Trophoblast cell (in vitro differentiated cells and primary cell): ENCODE data around the gene TACR1. TPM values are rescaled to one million over a fixed set of nuclear protein-coding genes. Genes with fewer than 3 reads are reported as not detected.
"Not testable (repeated sequence)": the region's sequence is repeated elsewhere in the genome, so short reads cannot be mapped to it uniquely, and the experiment has no call there.

ENCODE experiments used
- DNase-seq, 2 donors: peaks; one replicate each; pipeline ENCODE4 v3.0.0-alpha.2; 2016
- H2AFZ ChIP-seq: 2 replicates; pipeline ENCODE4 v1.6.1; 2013; ENCODE audit warnings: low read length, moderate library complexity, mild to moderate bottlenecking; ENCODE audit not compliant: insufficient read depth, poor library complexity
- H2AK5ac ChIP-seq: 2 replicates; pipeline ENCODE4 v1.6.1; 2013; ENCODE audit warnings: mild to moderate bottlenecking, low read length
- H2BK120ac ChIP-seq: 2 replicates; pipeline ENCODE4 v1.6.1; 2013; ENCODE audit warnings: low read length, mild to moderate bottlenecking, moderate library complexity; ENCODE audit not compliant: insufficient read depth, poor library complexity
- H2BK12ac ChIP-seq: 2 replicates; pipeline ENCODE4 v1.6.1; 2013; ENCODE audit warnings: mild to moderate bottlenecking, low read length, moderate library complexity
- H2BK5ac ChIP-seq: 2 replicates; pipeline ENCODE4 v1.6.1; 2013; ENCODE audit warnings: low read length, low read depth, moderate library complexity, mild to moderate bottlenecking; ENCODE audit not compliant: poor library complexity
- H3K14ac ChIP-seq: 2 replicates; pipeline ENCODE4 v1.6.1; 2013; ENCODE audit warnings: mild to moderate bottlenecking, low read length
- H3K18ac ChIP-seq: 2 replicates; pipeline ENCODE4 v1.6.1; 2013; ENCODE audit warnings: mild to moderate bottlenecking, low read length
- H3K23ac ChIP-seq: 2 replicates; pipeline ENCODE4 v1.6.1; 2013; ENCODE audit warnings: low read length
- H3K27ac ChIP-seq: 2 replicates; pipeline ENCODE4 v1.5.1; 2013; ENCODE audit warnings: low read depth, mild to moderate bottlenecking, inconsistent platforms, low read length, moderate library complexity
- H3K27me3 ChIP-seq: 2 replicates; pipeline ENCODE4 v1.6.1; 2013; ENCODE audit warnings: inconsistent platforms, mild to moderate bottlenecking, low read length, moderate library complexity; ENCODE audit not compliant: insufficient read depth
- H3K36me3 ChIP-seq, 2 experiments: 1 replicate in 1 of 2; 2 replicates in 1 of 2; pipeline ENCODE4 v1.6.1; 2013; ENCODE audit warnings: low read length in 2 of 2, mild to moderate bottlenecking in 2 of 2, moderate library complexity in 1 of 2; ENCODE audit not compliant: insufficient read depth in 2 of 2, control insufficient read depth in 1 of 2
- H3K4ac ChIP-seq: 2 replicates; pipeline ENCODE4 v1.6.1; 2013; ENCODE audit warnings: low read depth, mild to moderate bottlenecking, low read length, moderate library complexity
- H3K4me1 ChIP-seq, 2 experiments: 1 replicate in 1 of 2; 2 replicates in 1 of 2; pipeline ENCODE4 v1.6.1; 2013; ENCODE audit warnings: low read length in 2 of 2, mild to moderate bottlenecking in 2 of 2, moderate library complexity in 1 of 2; ENCODE audit not compliant: insufficient read depth in 2 of 2, control insufficient read depth in 1 of 2
- H3K4me2 ChIP-seq: 2 replicates; pipeline ENCODE4 v1.6.1; 2013; ENCODE audit warnings: inconsistent platforms, mild to moderate bottlenecking, low read length, moderate library complexity
- H3K4me3 ChIP-seq: 2 replicates; pipeline ENCODE4 v1.5.1; 2013; ENCODE audit warnings: mild to moderate bottlenecking, low read depth, low read length, inconsistent platforms
- H3K79me1 ChIP-seq: one replicate; pipeline ENCODE4 v1.6.1; 2013; ENCODE audit warnings: low read length
- H3K79me2 ChIP-seq: 2 replicates; pipeline ENCODE4 v1.6.1; 2013; ENCODE audit warnings: low read length, mild to moderate bottlenecking; ENCODE audit not compliant: control insufficient read depth, insufficient read depth, poor library complexity
- H3K9ac ChIP-seq: 2 replicates; pipeline ENCODE4 v1.6.1; 2013; ENCODE audit warnings: mild to moderate bottlenecking, low read length
- H3K9me3 ChIP-seq: 2 replicates; pipeline ENCODE4 v1.6.1; 2013; ENCODE audit warnings: low read depth, mild to moderate bottlenecking, control low read depth, inconsistent platforms, low read length; ENCODE audit not compliant: insufficient read depth
- H4K12ac ChIP-seq: 2 replicates; pipeline ENCODE4 v1.6.1; 2013; ENCODE audit warnings: low read depth, mild to moderate bottlenecking, low read length, moderate library complexity
- H4K8ac ChIP-seq: 2 replicates; pipeline ENCODE4 v1.6.1; 2013; ENCODE audit warnings: low read depth, mild to moderate bottlenecking, low read length, moderate library complexity
- H4K91ac ChIP-seq: one replicate; pipeline ENCODE4 v1.6.1; 2013; ENCODE audit warnings: low read depth, mild to moderate bottlenecking, low read length, moderate library complexity
- WGBS: extraction: QIAGEN DNeasy Blood & Tissue Kit; methylation state at CpG from one replicate; pipeline ENCODE4 v1.1.7; 2013; ENCODE audit warnings: missing lambda C conversion rate; ENCODE audit not compliant: insufficient read length, insufficient coverage; ENCODE audit errors: extremely low coverage; 5-methylcytosine and 5-hydroxymethylcytosine counted together
- polyA plus RNA-seq: library from polyadenylated mRNA; stranded (reverse); fragments of 200-250 nt; gene quantifications from 2 replicates; pipeline ENCODE4 v1.2.3, GENCODE V29; 2013

The TACR1 gene
- 0.14 and 0.26 TPM in 2 replicates for polyA plus RNA-seq

- Histone ChIP-seq H4K91ac (no peak within 1 kb of the TSS), H3K79me2 (no peaks in the 10 kb centered on the region), H3K27me3 (peaks cover 28% of the 10 kb centered on the region), H2BK12ac (no peak within 1 kb of the TSS), H3K9me3 (no peaks in the 10 kb centered on the region), H2BK5ac (no peak within 1 kb of the TSS), H3K18ac (no peak within 1 kb of the TSS), H3K14ac (no peak within 1 kb of the TSS), H3K4ac (no peak within 1 kb of the TSS), H3K27ac (no peak within 1 kb of the TSS), H3K4me2 (peak within 1 kb of the TSS; percentile 78), H3K4me3 (peak within 1 kb of the TSS; percentile 33), H2AK5ac (no peak within 1 kb of the TSS), H3K9ac (no peak within 1 kb of the TSS), H3K36me3 (no peaks in the 10 kb centered on the region), H3K23ac (no peak within 1 kb of the TSS), H3K79me1 (no peaks in the 10 kb centered on the region), H2BK120ac (no peak within 1 kb of the TSS), H3K4me1 (peaks cover 7 to 14% of the 10 kb centered on the region in 2 experiments), H4K8ac (no peak within 1 kb of the TSS), H4K12ac (no peak within 1 kb of the TSS), H2AFZ (peak within 1 kb of the TSS; percentile 23)
- peak; percentile 67 to 85 for DNase-seq
- no CpG with 5 or more reads among the region's 46 CpGs for WGBS
Observed at GRCh38 chr2:75199428-75200011, at the start of gene TACR1. Gene TACR1 (minus strand): TSS chr2:75199520. CDS start chr2:75198934, 586 bp downstream.

- not testable (repeated sequence) for H3K79me2 ChIP-seq, H2BK120ac ChIP-seq, H3K27ac ChIP-seq, H2BK5ac ChIP-seq, H3K4me3 ChIP-seq, H2AK5ac ChIP-seq, H3K9ac ChIP-seq, H4K8ac ChIP-seq, H3K27me3 ChIP-seq, H2BK12ac ChIP-seq, H3K9me3 ChIP-seq, H3K4me1 ChIP-seq, H3K36me3 ChIP-seq, H3K14ac ChIP-seq, H3K4me2 ChIP-seq, H4K12ac ChIP-seq, H3K4ac ChIP-seq, H3K18ac ChIP-seq, H2AFZ ChIP-seq, H3K23ac ChIP-seq, H3K79me1 ChIP-seq, DNase-seq, H4K91ac ChIP-seq
- WGBS: no CpG with 5 or more reads among the region's 6 CpGs
Observed at GRCh38 chr2:75248581-75248980, 49.3 kb upstream of the TACR1 start.

- Histone ChIP-seq H3K23ac (no peak overlapping the region), H3K79me2 (no peaks in the 10 kb centered on the region), H4K8ac (no peak overlapping the region), H3K4me2 (no peak overlapping the region), H2AK5ac (no peak overlapping the region), H4K91ac (no peak overlapping the region), H2BK12ac (no peak overlapping the region), H3K27me3 (no peaks in the 10 kb centered on the region), H3K14ac (no peak overlapping the region), H3K18ac (no peak overlapping the region), H3K9ac (no peak overlapping the region), H3K4ac (no peak overlapping the region), H3K36me3 (peaks cover 0 to under 1% of the 10 kb centered on the region in 2 experiments), H4K12ac (no peak overlapping the region), H2AFZ (no peak overlapping the region), H2BK5ac (no peak overlapping the region), H3K79me1 (no peaks in the 10 kb centered on the region), H3K4me1 (no peaks in the 10 kb centered on the region), H3K27ac (no peak overlapping the region), H3K4me3 (no peak overlapping the region), H2BK120ac (no peak overlapping the region), H3K9me3 (peaks cover 1% of the 10 kb centered on the region)
- no peak for DNase-seq
- WGBS: no CpG with 5 or more reads among the region's 7 CpGs
Observed at GRCh38 chr2:75246441-75247167, 47.3 kb upstream of the TACR1 start.

GRCh38 chr2:75243219-75243618 lies 43.9 kb upstream of the TACR1 start:
- Histone ChIP-seq H3K27me3 (no peaks in the 10 kb centered on the region), H3K23ac (no peak overlapping the region), H3K4me3 (no peak overlapping the region), H4K12ac (no peak overlapping the region), H3K79me1 (no peaks in the 10 kb centered on the region), H4K8ac (no peak overlapping the region), H2BK120ac (no peak overlapping the region), H3K27ac (no peak overlapping the region), H2AFZ (no peak overlapping the region), H3K4me2 (no peak overlapping the region), H3K79me2 (no peaks in the 10 kb centered on the region), H3K9ac (no peak overlapping the region), H2BK5ac (no peak overlapping the region), H3K4me1 (no peaks in the 10 kb centered on the region), H2AK5ac (no peak overlapping the region), H4K91ac (no peak overlapping the region), H3K18ac (no peak overlapping the region), H3K36me3 (peaks cover 0 to 2% of the 10 kb centered on the region in 2 experiments), H3K9me3 (peaks cover 4% of the 10 kb centered on the region), H3K4ac (no peak overlapping the region), H2BK12ac (no peak overlapping the region), H3K14ac (no peak overlapping the region)
- DNase-seq: no peak
- WGBS: no CpG with 5 or more reads among the region's 9 CpGs
